Large intestine (tissue), 3 donors: ENCODE data around the gene CUL4A. TPM values are rescaled to one million over a fixed set of nuclear protein-coding genes. Genes with fewer than 3 reads are reported as not detected.

ENCODE experiments used
- DNase-seq, 2 donors: peaks; one replicate each; pipeline versions ENCODE4 v3.0.0 to v3.0.0-alpha.2; 2013
- H3K27ac ChIP-seq: one replicate; pipeline ENCODE4 v1.5.1; 2013; ENCODE audit warnings: low read length
- H3K27me3 ChIP-seq: 2 replicates; pipeline ENCODE4 v1.6.1; 2013; ENCODE audit warnings: low read length; ENCODE audit not compliant: control insufficient read depth, insufficient read depth
- H3K36me3 ChIP-seq: 2 replicates; pipeline ENCODE4 v1.6.1; 2013; ENCODE audit warnings: low read length; ENCODE audit not compliant: control insufficient read depth, insufficient read depth
- H3K4me1 ChIP-seq: one replicate; pipeline ENCODE4 v1.6.1; 2013; ENCODE audit warnings: low read length; ENCODE audit not compliant: control insufficient read depth, insufficient read depth
- H3K4me3 ChIP-seq: one replicate; pipeline ENCODE4 v1.5.1; 2013; ENCODE audit warnings: low read length
- H3K9me3 ChIP-seq: one replicate; pipeline ENCODE4 v1.6.1; 2013; ENCODE audit warnings: mild to moderate bottlenecking, low read depth, low read length, moderate library complexity; ENCODE audit not compliant: control insufficient read depth
- WGBS: methylation state at CpG from one replicate; pipeline ENCODE4 v1.1.5; 2013; ENCODE audit warnings: low lambda C conversion rate; ENCODE audit not compliant: insufficient coverage; 5-methylcytosine and 5-hydroxymethylcytosine counted together
- polyA plus RNA-seq: library from polyadenylated mRNA; unstranded; fragments of 120-200 nt; gene quantifications from one replicate; pipeline ENCODE4 v1.2.1, GENCODE V29; 2013

The CUL4A gene
- polyA plus RNA-seq, 1 donor, result 78.4 TPM

GRCh38 chr13:113167155-113167554 is 42.3 kb upstream of the CUL4A start:
- Histone ChIP-seq H3K9me3 (no peaks in the 10 kb centered on the region), H3K27ac (no peak overlapping the region), H3K36me3 (peaks cover 13% of the 10 kb centered on the region), H3K4me1 (peaks cover 16% of the 10 kb centered on the region), H3K4me3 (no peak overlapping the region), H3K27me3 (peaks cover 10% of the 10 kb centered on the region)
- DNase-seq, result no peak
- WGBS, result 79% methylated on average over 6 of the region's 10 CpGs

GRCh38 chr13:113167575-113167974 is 41.8 kb upstream of the CUL4A start:
- no peak for DNase-seq
- Histone ChIP-seq H3K36me3 (peaks cover 16% of the 10 kb centered on the region), H3K27me3 (peaks cover 10% of the 10 kb centered on the region), H3K9me3 (no peaks in the 10 kb centered on the region), H3K4me1 (peaks cover 16% of the 10 kb centered on the region), H3K4me3 (no peak overlapping the region), H3K27ac (no peak overlapping the region)
- 100% methylated on average over 2 of the region's 3 CpGs for WGBS

GRCh38 chr13:113168211-113168610 is 41.2 kb upstream of the CUL4A start:
- DNase-seq, result no peak
- no peak overlapping the region for H3K27ac ChIP-seq
- H3K27me3 ChIP-seq, result peaks cover 4% of the 10 kb centered on the region
- no CpG with 5 or more reads among the region's 7 CpGs for WGBS
- H3K36me3 ChIP-seq, result peaks cover 18% of the 10 kb centered on the region
- no peak overlapping the region for H3K4me3 ChIP-seq
- no peaks in the 10 kb centered on the region for H3K9me3 ChIP-seq
- peaks cover 12% of the 10 kb centered on the region for H3K4me1 ChIP-seq

- H3K9me3 ChIP-seq, result no peaks in the 10 kb centered on the region
- no peak overlapping the region for H3K27ac ChIP-seq
- no peaks in the 10 kb centered on the region for H3K27me3 ChIP-seq
- peak; percentile 21 to 58 for DNase-seq
- peaks cover 24% of the 10 kb centered on the region for H3K36me3 ChIP-seq
- 88% methylated on average over 1 of the region's 13 CpGs for WGBS
- H3K4me1 ChIP-seq, result peaks cover 11% of the 10 kb centered on the region
- H3K4me3 ChIP-seq, result no peak overlapping the region
These were observed 39.8 kb upstream of the CUL4A start for GRCh38 chr13:113169277-113170272.

- no CpG with 5 or more reads among the region's 5 CpGs for WGBS
These were observed 38.9 kb upstream of the CUL4A start for GRCh38 chr13:113170511-113170910.

GRCh38 chr13:113171250-113172125 is 37.9 kb upstream of the CUL4A start:
- Histone ChIP-seq H3K9me3 (no peaks in the 10 kb centered on the region), H3K4me3 (no peak overlapping the region), H3K27me3 (no peaks in the 10 kb centered on the region), H3K27ac (no peak overlapping the region), H3K36me3 (peaks cover 42% of the 10 kb centered on the region), H3K4me1 (peaks cover 11% of the 10 kb centered on the region)
- WGBS, result no CpG with 5 or more reads among the region's 34 CpGs
- DNase-seq, result no peak

More at GRCh38 chr13:113170511-113170910, 38.9 kb upstream of the CUL4A start:
- peaks cover 11% of the 10 kb centered on the region for H3K4me1 ChIP-seq
- H3K27ac ChIP-seq, result no peak overlapping the region
- H3K9me3 ChIP-seq, result no peaks in the 10 kb centered on the region
- DNase-seq, result no peak
- no peak overlapping the region for H3K4me3 ChIP-seq
- H3K36me3 ChIP-seq, result peaks cover 33% of the 10 kb centered on the region
- no peaks in the 10 kb centered on the region for H3K27me3 ChIP-seq

GRCh38 chr13:113172419-113172926 is 36.9 kb upstream of the CUL4A start:
- Histone ChIP-seq H3K4me1 (peaks cover 11% of the 10 kb centered on the region), H3K27me3 (no peaks in the 10 kb centered on the region), H3K27ac (no peak overlapping the region), H3K4me3 (no peak overlapping the region), H3K9me3 (no peaks in the 10 kb centered on the region), H3K36me3 (peaks cover 48% of the 10 kb centered on the region)
- DNase-seq, result no peak
- no CpG with 5 or more reads among the region's 13 CpGs for WGBS

GRCh38 chr13:113176280-113176679 is 33.1 kb upstream of the CUL4A start:
- no CpG with 5 or more reads among the region's 5 CpGs for WGBS
- DNase-seq, result no peak
- H3K4me3 ChIP-seq, result no peak overlapping the region
- H3K27ac ChIP-seq, result no peak overlapping the region
- H3K27me3 ChIP-seq, result no peaks in the 10 kb centered on the region
- H3K9me3 ChIP-seq, result no peaks in the 10 kb centered on the region
- H3K4me1 ChIP-seq, result no peaks in the 10 kb centered on the region
- peaks cover 77% of the 10 kb centered on the region for H3K36me3 ChIP-seq

GRCh38 chr13:113176822-113177221 is 32.6 kb upstream of the CUL4A start:
- no peak overlapping the region for H3K27ac ChIP-seq
- H3K9me3 ChIP-seq, result no peaks in the 10 kb centered on the region
- DNase-seq, result no peak
- WGBS, result 97% methylated on average over 4 of the region's 14 CpGs
- peaks cover 74% of the 10 kb centered on the region for H3K36me3 ChIP-seq
- H3K4me1 ChIP-seq, result no peaks in the 10 kb centered on the region
- no peak overlapping the region for H3K4me3 ChIP-seq
- no peaks in the 10 kb centered on the region for H3K27me3 ChIP-seq
